Activated naive CD4-positive, alpha-beta T cell treated with Interleukin-2 at 50 U/mL for 16 hours (primary cell): Measurements from ENCODE around the gene HSP90B1.

Experiments used
- DNase-seq: peaks from one replicate; pipeline ENCODE4 v3.0.0-alpha.2; 2020

The HSP90B1 gene

DNA sequence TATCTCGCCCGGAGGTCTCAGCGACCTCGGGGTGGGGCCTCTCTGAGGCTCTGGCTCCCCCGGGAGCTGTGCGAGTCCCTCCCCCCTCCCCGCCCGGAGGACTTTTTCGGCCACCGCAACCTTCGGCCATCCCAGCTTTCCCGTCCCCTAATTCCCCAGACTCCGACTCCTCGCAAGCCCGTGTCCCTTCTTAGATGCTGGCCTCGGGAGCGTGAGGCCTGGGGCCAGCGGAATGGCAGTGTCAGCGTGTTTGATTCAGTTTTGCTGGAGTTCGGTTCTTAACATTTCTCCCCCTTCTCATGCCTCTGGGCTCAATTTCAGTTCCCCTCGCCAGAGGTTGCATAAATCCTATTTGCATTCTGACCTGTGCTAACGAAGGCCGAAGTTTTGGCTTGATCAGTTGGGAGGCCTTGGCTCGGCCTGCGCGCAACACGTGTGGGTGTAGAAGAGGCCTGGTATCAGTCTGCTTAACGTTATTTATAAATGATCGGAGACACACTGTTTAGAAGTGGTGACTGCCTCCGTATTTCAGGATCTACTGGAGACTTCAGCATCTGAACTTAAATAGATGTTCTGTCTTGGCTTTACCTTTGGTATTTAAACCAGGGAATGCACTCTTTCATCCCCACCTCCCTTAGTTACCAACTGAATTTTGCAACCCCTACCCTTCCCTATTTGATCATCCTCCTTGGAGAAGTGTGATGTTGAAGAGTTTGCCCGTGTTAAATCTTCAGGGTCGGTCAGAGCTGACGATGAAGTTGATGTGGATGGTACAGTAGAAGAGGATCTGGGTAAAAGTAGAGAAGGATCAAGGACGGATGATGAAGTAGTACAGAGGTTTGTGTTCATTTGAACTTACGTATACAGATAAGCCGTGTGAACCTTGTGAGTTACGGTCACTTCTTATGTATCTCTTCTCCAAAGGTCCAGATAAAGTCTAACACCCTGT is 851 bp downstream of the HSP90B1 start:
- peak; percentile 49 for DNase-seq

GRCh38 chr12:103933237-103933636 is 3.0 kb downstream of the HSP90B1 start:
- no peak for DNase-seq

DNA sequence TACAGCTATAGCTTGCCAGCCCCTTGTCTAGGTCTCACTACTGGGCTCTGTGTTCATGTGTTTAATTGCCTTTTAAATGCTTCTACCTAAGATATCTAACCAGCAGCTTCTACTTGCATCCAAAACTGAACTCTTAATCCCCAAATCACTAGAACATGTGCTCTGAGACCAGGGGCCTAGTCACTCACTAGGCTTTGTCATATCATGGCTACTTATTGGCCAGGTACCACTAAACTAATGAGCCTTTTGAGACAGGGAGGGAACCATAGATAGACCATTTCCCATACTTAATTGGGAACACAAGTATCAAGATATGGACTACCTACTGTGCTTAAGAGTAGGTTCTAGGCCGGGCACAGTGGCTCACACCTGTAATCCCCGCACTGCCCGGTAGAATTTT is 6.5 kb downstream of the HSP90B1 start:
- DNase-seq = no peak

DNA sequence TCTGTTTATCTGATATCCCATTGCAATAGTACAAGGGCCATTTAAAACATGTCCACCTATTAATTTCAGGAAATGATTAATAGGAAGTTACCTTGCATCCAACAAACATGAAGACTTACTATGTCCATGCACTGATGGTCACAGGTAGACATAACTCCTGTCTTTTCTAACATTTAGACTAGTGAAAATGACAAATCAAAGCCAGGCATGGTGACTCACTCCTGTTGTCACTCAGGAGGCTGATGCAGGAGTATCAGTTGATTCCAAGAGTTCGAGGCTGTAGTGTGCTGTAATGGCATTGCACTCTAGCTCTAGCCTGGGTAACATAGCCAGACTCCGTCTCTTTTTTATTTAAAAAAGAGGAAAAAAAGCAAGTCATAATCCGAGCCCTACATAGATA is 14.8 kb downstream of the HSP90B1 start:
- DNase-seq = no peak

- DNase-seq = no peak
Observed at GRCh38 chr12:103947871-103948555, 17.8 kb downstream of the HSP90B1 start.

DNA sequence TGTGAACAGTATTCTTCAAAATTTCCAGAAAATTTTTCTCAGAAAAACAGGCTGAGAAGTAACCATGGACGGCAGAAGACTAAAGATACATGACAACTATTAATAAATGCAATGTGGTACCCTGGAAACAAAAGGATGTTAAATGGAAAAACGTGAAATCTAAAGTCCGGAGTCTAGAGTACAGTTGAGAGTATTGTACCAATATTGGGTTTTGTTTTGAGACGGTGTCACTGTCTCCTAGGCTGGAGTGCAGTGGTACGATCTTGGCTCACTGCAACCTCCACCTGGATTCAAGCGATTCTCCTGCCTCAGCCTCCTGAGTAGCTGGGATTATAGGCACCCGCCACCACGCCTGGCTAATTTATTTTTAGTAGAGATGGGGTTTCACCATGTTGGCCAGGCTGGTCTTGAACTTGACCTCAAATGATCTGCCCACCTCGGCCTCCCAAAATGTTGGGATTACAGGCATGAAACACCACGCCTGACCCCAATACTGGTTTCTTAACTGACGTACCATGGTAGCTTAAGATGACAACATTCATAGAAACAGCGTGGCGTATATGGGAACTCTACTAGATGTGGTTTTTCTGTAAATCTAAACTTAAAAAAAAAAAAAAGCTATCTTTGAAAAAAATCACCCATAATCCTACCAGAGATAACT is 18.7 kb downstream of the HSP90B1 start:
- DNase-seq = no peak

- DNase-seq = no peak
Observed at GRCh38 chr12:103952497-103952896, 22.3 kb downstream of the HSP90B1 start.

DNA sequence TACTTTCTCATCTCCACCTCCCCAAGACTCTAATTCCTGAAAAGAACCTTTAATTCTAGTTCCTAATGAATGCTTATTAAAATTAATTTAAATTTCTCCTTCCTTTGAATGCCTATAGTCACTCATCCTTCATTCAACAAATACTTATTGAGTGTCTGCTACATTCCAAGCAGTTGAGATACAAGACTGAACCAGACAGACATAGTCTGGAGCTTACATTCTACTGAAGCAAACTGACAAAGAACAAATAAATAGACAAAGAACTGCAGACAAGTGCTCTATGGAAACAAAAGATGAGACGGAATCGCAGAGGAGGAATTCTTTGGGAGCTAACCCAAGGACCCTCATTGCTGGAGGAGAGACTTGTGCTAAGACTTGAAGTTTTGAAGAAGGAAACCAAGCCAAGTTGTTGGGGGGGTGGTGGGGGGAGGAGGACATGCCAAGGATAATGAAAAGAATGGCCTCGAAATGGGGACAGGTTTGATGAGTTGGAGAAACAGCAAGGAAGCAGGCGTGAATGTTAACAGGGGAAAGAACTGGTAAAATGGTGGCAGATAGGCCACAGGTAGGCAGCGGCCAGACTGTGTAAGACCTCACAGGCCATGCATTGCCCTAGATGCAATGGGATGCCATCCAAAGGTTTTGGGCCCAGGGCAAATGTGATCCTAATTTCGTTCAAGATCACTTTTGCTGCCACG is 25.8 kb downstream of the HSP90B1 start:
- DNase-seq = no peak

- DNase-seq = no peak
Observed at GRCh38 chr12:103956509-103957027, 26.4 kb downstream of the HSP90B1 start.

- no peak for DNase-seq
Observed at GRCh38 chr12:103957865-103958388, 27.7 kb downstream of the HSP90B1 start.

DNA sequence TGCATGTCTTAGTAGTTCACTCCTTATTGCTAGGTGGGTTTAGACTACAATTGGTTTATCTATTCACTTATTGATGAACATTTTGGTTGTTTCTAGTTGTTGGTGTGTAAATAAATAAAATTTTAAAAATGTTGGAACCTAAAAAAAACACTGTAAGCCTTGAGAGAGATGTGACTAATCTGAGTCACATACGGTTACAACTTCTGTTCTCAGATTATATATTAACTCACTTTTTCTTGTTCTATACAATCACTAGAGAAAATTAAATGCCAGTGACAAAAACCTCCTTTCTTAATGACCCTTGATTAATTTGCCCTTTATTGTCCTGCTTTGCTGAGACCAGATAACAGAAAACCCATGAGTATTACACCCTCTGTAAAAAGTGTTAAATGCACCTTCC is 28.4 kb downstream of the HSP90B1 start:
- DNase-seq = no peak

GRCh38 chr12:103960616-103961227 is 30.5 kb downstream of the HSP90B1 start:
- DNase-seq = no peak

- DNase-seq = no peak
Observed at GRCh38 chr12:103962493-103962892, 32.3 kb downstream of the HSP90B1 start.

DNA sequence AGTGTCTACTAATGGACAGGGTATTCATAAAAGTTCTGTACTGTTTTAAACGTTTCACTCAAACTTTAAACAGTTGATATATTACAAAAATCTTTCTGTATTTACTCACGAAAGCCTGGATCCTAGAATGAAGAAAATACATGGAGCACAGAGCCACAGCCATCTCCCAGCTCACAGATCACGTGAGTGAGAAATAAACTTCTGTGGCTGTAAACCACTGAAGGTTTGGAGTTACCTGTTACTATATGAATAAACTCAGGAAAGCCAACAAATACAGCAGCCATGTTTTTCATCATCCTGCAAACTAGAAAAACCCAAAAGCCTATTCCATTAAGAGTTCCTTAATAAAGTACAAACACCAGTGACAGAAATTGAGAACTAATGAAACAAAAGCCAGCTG is 34.6 kb downstream of the HSP90B1 start:
- no peak for DNase-seq

DNA sequence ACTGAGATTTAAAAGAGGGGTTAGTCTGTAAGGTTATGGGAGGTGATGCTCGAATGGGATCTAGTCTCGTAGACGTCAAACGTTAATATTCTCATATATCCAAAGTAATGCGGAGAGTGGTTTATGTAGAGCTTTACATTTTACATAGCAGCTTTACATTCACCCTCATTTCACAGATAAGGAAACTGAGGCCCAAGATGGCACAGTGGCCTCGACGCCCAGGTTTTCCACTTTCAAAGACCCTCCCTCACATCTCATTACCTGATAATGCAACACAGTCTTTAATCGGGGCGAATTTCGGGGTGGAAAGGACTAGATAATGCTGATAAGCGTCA is 35.0 kb downstream of the HSP90B1 start:
- DNase-seq = no peak

DNA sequence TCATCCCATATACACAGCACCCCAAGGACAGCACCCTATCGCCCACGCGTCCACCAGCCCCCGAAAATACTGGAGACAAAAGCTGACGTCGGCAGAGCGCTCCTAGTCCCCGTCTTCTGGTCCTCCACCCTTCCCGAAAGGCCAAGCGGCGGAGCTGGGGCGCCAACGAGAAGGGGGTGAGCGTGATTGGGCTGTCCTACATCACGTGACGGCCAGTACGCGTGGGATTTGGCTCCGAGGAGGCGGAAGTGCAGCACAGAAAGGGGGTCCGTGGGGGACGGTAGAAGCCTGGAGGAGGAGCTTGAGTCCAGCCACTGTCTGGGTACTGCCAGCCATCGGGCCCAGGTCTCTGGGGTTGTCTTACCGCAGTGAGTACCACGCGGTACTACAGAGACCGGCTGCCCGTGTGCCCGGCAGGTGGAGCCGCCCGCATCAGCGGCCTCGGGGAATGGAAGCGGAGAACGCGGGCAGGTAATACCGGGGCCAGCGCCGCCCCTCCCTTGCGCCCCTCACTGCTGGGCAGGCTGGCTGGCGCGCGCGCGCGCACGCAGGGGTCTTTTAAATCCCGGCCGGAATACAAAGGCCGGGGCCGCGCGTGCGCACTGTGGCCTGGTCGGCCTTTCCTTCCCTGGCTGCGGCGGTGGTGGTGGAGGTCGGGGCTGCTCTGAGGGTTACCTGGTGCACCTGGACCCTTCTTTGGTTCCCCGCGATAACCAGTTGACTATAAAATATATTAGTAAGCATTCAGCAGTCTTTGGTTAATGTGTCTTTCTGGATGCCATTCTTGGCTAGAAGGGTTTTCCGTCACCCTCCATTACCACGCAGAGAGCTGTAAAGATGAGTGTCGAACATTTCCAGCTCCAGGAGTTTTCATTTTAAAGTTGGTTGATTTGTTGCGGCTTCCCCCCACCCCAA is 35.6 kb downstream of the HSP90B1 start, which contains the start of gene TDG:
Gene TDG (plus strand): TSS at position 283 of the 915 bp plus-strand sequence. CDS start 166 bp downstream, at position 449.
- DNase-seq = peak; percentile 98

- DNase-seq = no peak
Observed at GRCh38 chr12:103966736-103967135, 36.5 kb downstream of the HSP90B1 start.

GRCh38 chr12:103969391-103969790 is 39.2 kb downstream of the HSP90B1 start:
- no peak for DNase-seq

DNA sequence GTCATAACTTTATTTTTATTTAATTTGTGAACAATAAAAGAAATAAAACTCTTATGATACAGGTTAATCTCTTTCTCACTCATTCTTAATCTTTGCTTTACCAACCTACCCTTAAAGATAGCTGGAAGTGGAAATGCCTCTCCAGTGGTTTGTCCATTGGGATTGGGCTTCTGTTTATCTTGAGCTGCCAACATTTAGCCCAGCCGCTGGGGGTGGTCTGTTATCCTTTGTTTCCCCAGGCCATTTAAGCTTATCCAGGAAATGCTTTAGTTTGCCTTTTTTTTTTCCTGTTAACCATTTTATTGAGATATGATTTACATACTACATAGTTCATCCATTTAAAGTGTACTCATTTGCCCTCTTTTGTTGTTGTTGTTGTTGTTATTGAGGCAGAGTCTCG is 43.7 kb downstream of the HSP90B1 start:
- no peak for DNase-seq

GRCh38 chr12:103975368-103975767 is 45.2 kb downstream of the HSP90B1 start:
- no peak for DNase-seq
